Mucosa of rectum (tissue), 2 donors: ENCODE data around the gene ERO1B.

Source experiments
- H3K27ac ChIP-seq, 2 donors: one replicate each; pipeline ENCODE4 v1.7.0; 2013; ENCODE audit warnings: inconsistent platforms in 2 of 2, low read depth in 2 of 2, low read length in 2 of 2
- H3K27me3 ChIP-seq, 2 donors: one replicate each; pipeline ENCODE4 v1.7.0; 2013; ENCODE audit warnings: low read length in 2 of 2; ENCODE audit not compliant: control insufficient read depth in 2 of 2, insufficient read depth in 2 of 2
- H3K36me3 ChIP-seq, 2 donors: one replicate each; pipeline ENCODE4 v1.7.0; 2013; ENCODE audit warnings: low read length in 2 of 2; ENCODE audit not compliant: control insufficient read depth in 2 of 2, insufficient read depth in 2 of 2
- H3K4me1 ChIP-seq, 2 donors: one replicate each; pipeline ENCODE4 v1.7.0; 2013; ENCODE audit warnings: low read length in 2 of 2, mild to moderate bottlenecking in 1 of 2; ENCODE audit not compliant: control insufficient read depth in 2 of 2, insufficient read depth in 2 of 2
- H3K4me3 ChIP-seq, 2 donors: one replicate each; pipeline ENCODE4 v1.7.0; 2013; ENCODE audit warnings: low read length in 2 of 2
- H3K9ac ChIP-seq, 2 donors: one replicate each; pipeline ENCODE4 v1.7.0; 2013; ENCODE audit warnings: low read length in 2 of 2, low read depth in 1 of 2, mild to moderate bottlenecking in 1 of 2
- H3K9me3 ChIP-seq, 2 donors: one replicate each; pipeline ENCODE4 v1.7.0; 2013; ENCODE audit warnings: low read length in 2 of 2; ENCODE audit not compliant: control insufficient read depth in 2 of 2
- donor health status: healthy.
- donor health status: Normal muscosa, but diverticular disease.

The ERO1B gene

GRCh38 chr1:236228411-236228810, 53.3 kb downstream of the ERO1B start:
- Histone ChIP-seq H3K4me1 (no peaks in the 10 kb centered on the region), H3K9ac (no peak overlapping the region), H3K4me3 (no peak overlapping the region), H3K9me3 (no peaks in the 10 kb centered on the region), H3K27me3 (no peaks in the 10 kb centered on the region), H3K36me3 (peaks cover 0 to 2% of the 10 kb centered on the region in 2 donors), H3K27ac (no peak overlapping the region)

- H3K36me3 ChIP-seq: no peaks in the 10 kb centered on the region
- no peak overlapping the region for H3K9ac ChIP-seq
- no peak overlapping the region for H3K4me3 ChIP-seq
- H3K9me3 ChIP-seq: no peaks in the 10 kb centered on the region
- H3K27ac ChIP-seq: no peak overlapping the region
- no peaks in the 10 kb centered on the region for H3K4me1 ChIP-seq
- H3K27me3 ChIP-seq: no peaks in the 10 kb centered on the region
These were observed 59.1 kb downstream of the ERO1B start for GRCh38 chr1:236222632-236223031.

GRCh38 chr1:236220473-236220872, 61.3 kb downstream of the ERO1B start:
- H3K36me3 ChIP-seq: no peaks in the 10 kb centered on the region
- H3K4me3 ChIP-seq: no peak overlapping the region
- no peak overlapping the region for H3K27ac ChIP-seq
- H3K9ac ChIP-seq: no peak overlapping the region
- H3K27me3 ChIP-seq: no peaks in the 10 kb centered on the region
- no peaks in the 10 kb centered on the region for H3K9me3 ChIP-seq
- H3K4me1 ChIP-seq: no peaks in the 10 kb centered on the region

- Histone ChIP-seq H3K36me3 (no peaks in the 10 kb centered on the region), H3K9ac (no peak overlapping the region)
These were observed 67.0 kb downstream of the ERO1B start for GRCh38 chr1:236214761-236215160.

GRCh38 chr1:236213534-236213933, 68.2 kb downstream of the ERO1B start:
- Histone ChIP-seq H3K36me3 (no peaks in the 10 kb centered on the region), H3K4me3 (no peak overlapping the region)

More at GRCh38 chr1:236214761-236215160, 67.0 kb downstream of the ERO1B start:
- no peaks in the 10 kb centered on the region for H3K9me3 ChIP-seq
- H3K4me1 ChIP-seq: no peaks in the 10 kb centered on the region
- no peak overlapping the region for H3K4me3 ChIP-seq
- no peaks in the 10 kb centered on the region for H3K27me3 ChIP-seq
- H3K27ac ChIP-seq: no peak overlapping the region

GRCh38 chr1:236211815-236212214, 69.9 kb downstream of the ERO1B start:
- no peaks in the 10 kb centered on the region for H3K9me3 ChIP-seq
- H3K27ac ChIP-seq: no peak overlapping the region
- H3K36me3 ChIP-seq: no peaks in the 10 kb centered on the region
- H3K27me3 ChIP-seq: no peaks in the 10 kb centered on the region
- no peak overlapping the region for H3K9ac ChIP-seq
- H3K4me3 ChIP-seq: no peak overlapping the region
- H3K4me1 ChIP-seq: peaks cover 0 to 2% of the 10 kb centered on the region in 2 donors

More at GRCh38 chr1:236213534-236213933, 68.2 kb downstream of the ERO1B start:
- Histone ChIP-seq H3K4me1 (peaks cover 0 to 2% of the 10 kb centered on the region in 2 donors), H3K27ac (no peak overlapping the region), H3K9me3 (no peaks in the 10 kb centered on the region), H3K9ac (no peak overlapping the region), H3K27me3 (no peaks in the 10 kb centered on the region)

GRCh38 chr1:236209713-236210112, 72.0 kb downstream of the ERO1B start:
- Histone ChIP-seq H3K4me3 (no peak overlapping the region), H3K27me3 (no peaks in the 10 kb centered on the region), H3K9ac (no peak overlapping the region)

GRCh38 chr1:236209185-236209584, 72.6 kb downstream of the ERO1B start:
- Histone ChIP-seq H3K27me3 (no peaks in the 10 kb centered on the region), H3K4me1 (peaks cover 0 to 2% of the 10 kb centered on the region in 2 donors), H3K36me3 (peaks cover 0 to 3% of the 10 kb centered on the region in 2 donors), H3K9me3 (no peaks in the 10 kb centered on the region), H3K9ac (no peak overlapping the region), H3K4me3 (no peak overlapping the region), H3K27ac (no peak overlapping the region)

More at GRCh38 chr1:236209713-236210112, 72.0 kb downstream of the ERO1B start:
- Histone ChIP-seq H3K4me1 (peaks cover 0 to 2% of the 10 kb centered on the region in 2 donors), H3K36me3 (peaks cover 0 to 3% of the 10 kb centered on the region in 2 donors), H3K9me3 (no peaks in the 10 kb centered on the region), H3K27ac (no peak overlapping the region)

GRCh38 chr1:236207569-236207968, 74.2 kb downstream of the ERO1B start:
- H3K27me3 ChIP-seq: no peaks in the 10 kb centered on the region

GRCh38 chr1:236207121-236207520, 74.6 kb downstream of the ERO1B start:
- H3K9ac ChIP-seq: no peak overlapping the region
- no peak overlapping the region for H3K4me3 ChIP-seq
- H3K4me1 ChIP-seq: peaks cover 0 to 2% of the 10 kb centered on the region in 2 donors
- peaks cover 0 to 3% of the 10 kb centered on the region in 2 donors for H3K36me3 ChIP-seq
- H3K9me3 ChIP-seq: no peaks in the 10 kb centered on the region
- H3K27ac ChIP-seq: no peak overlapping the region
- no peaks in the 10 kb centered on the region for H3K27me3 ChIP-seq

More at GRCh38 chr1:236207569-236207968, 74.2 kb downstream of the ERO1B start:
- no peak overlapping the region for H3K4me3 ChIP-seq
- H3K36me3 ChIP-seq: peaks cover 0 to 3% of the 10 kb centered on the region in 2 donors
- H3K4me1 ChIP-seq: peaks cover 0 to 2% of the 10 kb centered on the region in 2 donors
- no peak overlapping the region for H3K9ac ChIP-seq
- H3K27ac ChIP-seq: no peak overlapping the region
- no peaks in the 10 kb centered on the region for H3K9me3 ChIP-seq

GRCh38 chr1:236206548-236206947, 75.2 kb downstream of the ERO1B start:
- Histone ChIP-seq H3K4me3 (no peak overlapping the region), H3K36me3 (peaks cover 0 to 6% of the 10 kb centered on the region in 2 donors), H3K9ac (no peak overlapping the region), H3K27ac (no peak overlapping the region), H3K27me3 (no peaks in the 10 kb centered on the region), H3K4me1 (peaks cover 0 to 2% of the 10 kb centered on the region in 2 donors), H3K9me3 (no peaks in the 10 kb centered on the region)
